Measurements from ENCODE around the gene MYH11. TPM values are rescaled to one million over a fixed set of nuclear protein-coding genes. Genes with fewer than 3 reads are reported as not detected.
"Not testable (repeated sequence)": the region's sequence is repeated elsewhere in the genome, so short reads cannot be mapped to it uniquely, and the experiment has no call there.

The MYH11 gene
- total RNA-seq, 2 experiments from 2014 or later, result 0.06 TPM; not detected in 1

- CTCF ChIA-PET, result interaction anchor here (0.9 kb wide), 1 partner anchor 9 kb away, joined by 3 read pairs; no protein-coding TSS in a partner anchor
- Mint-ChIP-seq H3K4me1 (peaks cover 13% of the 10 kb centered on the region), H3K27me3 (peaks cover 15% of the 10 kb centered on the region), H3K9me3 (ENCODE audit: low read depth) (no peaks in the 10 kb centered on the region), H3K4me3 (no peak overlapping the region), H3K36me3 (peaks cover 2% of the 10 kb centered on the region), H3K27ac (no peak overlapping the region)
- ATAC-seq (no peak), DNase-seq (no peak)
Observed at GRCh38 chr16:15830832-15831451, 25.9 kb downstream of the MYH11 start.

- CTCF ChIA-PET, result no interaction called here
- DNase-seq (no peak), ATAC-seq (no peak)
- H3K27ac Mint-ChIP-seq, result no peak overlapping the region
- H3K36me3 Mint-ChIP-seq, result peaks cover under 1% of the 10 kb centered on the region
- H3K27me3 Mint-ChIP-seq, result peaks cover 18% of the 10 kb centered on the region
- no peaks in the 10 kb centered on the region for H3K9me3 Mint-ChIP-seq (ENCODE audit: low read depth)
- H3K4me1 Mint-ChIP-seq, result peaks cover under 1% of the 10 kb centered on the region
- H3K4me3 Mint-ChIP-seq, result no peak overlapping the region
Observed at GRCh38 chr16:15829460-15829859, 27.4 kb downstream of the MYH11 start.

DNA sequence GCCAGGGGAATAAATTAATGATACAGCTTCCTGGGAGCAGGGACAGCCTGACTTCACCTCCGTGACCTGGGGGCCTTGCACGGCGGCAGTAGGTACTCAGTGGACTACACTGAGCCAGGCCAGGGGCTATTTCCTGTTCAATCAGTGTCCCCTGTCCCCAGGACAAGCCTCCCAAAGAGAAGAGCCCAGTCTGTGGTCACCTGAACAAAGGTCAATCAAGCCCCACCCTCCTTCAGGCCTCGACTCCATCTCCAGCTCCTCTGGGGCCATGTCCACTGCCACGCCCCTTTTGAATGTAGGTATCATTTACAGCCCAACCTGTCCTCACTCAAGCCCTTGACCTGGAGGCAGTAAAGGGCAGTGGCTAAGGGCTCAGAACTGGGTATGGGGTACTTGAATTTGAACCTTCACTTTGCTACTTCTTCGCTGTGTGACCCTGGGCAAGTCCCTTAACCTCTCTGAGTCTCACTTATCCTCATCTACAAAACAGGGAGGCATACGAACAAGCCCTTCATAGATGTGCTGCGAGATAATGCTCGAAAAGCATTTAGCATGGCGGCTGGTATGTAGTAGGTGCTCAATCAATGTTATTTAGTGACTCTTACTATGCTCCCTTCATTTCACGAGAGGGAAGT lies 29.0 kb downstream of the MYH11 start:
- CTCF ChIA-PET, result interaction anchor here (0.9 kb wide), 1 partner anchor 206 kb away, joined by 3 read pairs; no protein-coding TSS in a partner anchor
- H3K27me3 Mint-ChIP-seq, result peaks cover 17% of the 10 kb centered on the region
- no peaks in the 10 kb centered on the region for H3K4me1 Mint-ChIP-seq
- DNase-seq (no peak), ATAC-seq (no peak)
- no peaks in the 10 kb centered on the region for H3K36me3 Mint-ChIP-seq
- no peak overlapping the region for H3K27ac Mint-ChIP-seq
- H3K9me3 Mint-ChIP-seq (ENCODE audit: low read depth), result no peaks in the 10 kb centered on the region
- H3K4me3 Mint-ChIP-seq, result no peak overlapping the region

- H3K27me3 Mint-ChIP-seq, result peaks cover 17% of the 10 kb centered on the region
- no peak overlapping the region for H3K4me3 Mint-ChIP-seq
- no peaks in the 10 kb centered on the region for H3K36me3 Mint-ChIP-seq
- ATAC-seq (no peak), DNase-seq (no peak)
- CTCF ChIA-PET, result interaction anchor here (0.9 kb wide), 1 partner anchor 207 kb away, joined by 3 read pairs; no protein-coding TSS in a partner anchor
- no peaks in the 10 kb centered on the region for H3K4me1 Mint-ChIP-seq
- H3K9me3 Mint-ChIP-seq (ENCODE audit: low read depth), result no peaks in the 10 kb centered on the region
- no peak overlapping the region for H3K27ac Mint-ChIP-seq
Observed at GRCh38 chr16:15827299-15827698, 29.5 kb downstream of the MYH11 start.

- no peak for DNase-seq
- Mint-ChIP-seq H3K36me3 (no peaks in the 10 kb centered on the region), H3K27ac (no peak overlapping the region), H3K4me3 (no peak overlapping the region), H3K27me3 (peaks cover 14% of the 10 kb centered on the region), H3K4me1 (no peaks in the 10 kb centered on the region), H3K9me3 (ENCODE audit: low read depth) (no peaks in the 10 kb centered on the region)
- CTCF ChIA-PET, result interaction anchor here (0.7 kb wide), 1 partner anchor 773 kb away, joined by 3 read pairs; no protein-coding TSS in a partner anchor
- ATAC-seq, result no peak
Observed at GRCh38 chr16:15825750-15826305, 31.0 kb downstream of the MYH11 start.

DNA sequence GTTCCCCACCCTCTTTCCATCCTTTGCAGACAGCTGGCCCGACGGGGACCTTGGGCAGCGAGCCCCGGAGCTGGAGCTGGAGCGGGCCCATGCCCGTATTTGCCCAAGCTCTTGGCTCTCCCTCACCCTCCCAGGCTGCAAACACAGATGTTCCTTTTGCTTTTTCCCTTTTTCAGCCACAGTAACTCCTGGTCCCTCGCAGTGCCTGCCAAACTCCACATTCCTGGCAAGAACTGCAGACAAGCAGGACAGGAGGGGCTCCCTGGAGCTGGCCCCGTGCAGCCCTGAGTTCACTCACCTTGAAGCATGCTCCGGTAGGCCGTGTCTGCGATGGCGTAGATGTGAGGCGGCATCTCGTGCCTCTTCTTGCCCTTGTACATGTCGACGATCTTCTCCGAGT lies 33.9 kb downstream of the MYH11 start:
- ATAC-seq (no peak), DNase-seq (no peak)
- Mint-ChIP-seq H3K36me3 (no peaks in the 10 kb centered on the region), H3K27me3 (peaks cover 15% of the 10 kb centered on the region), H3K4me3 (no peak overlapping the region), H3K4me1 (no peaks in the 10 kb centered on the region), H3K9me3 (ENCODE audit: low read depth) (no peaks in the 10 kb centered on the region), H3K27ac (no peak overlapping the region)
- CTCF ChIA-PET, result interaction anchor here (1.5 to 2.7 kb wide), 5 partner anchors 11 to 57 kb away, joined by 3 to 22 read pairs (median 7); no protein-coding TSS in a partner anchor

DNA sequence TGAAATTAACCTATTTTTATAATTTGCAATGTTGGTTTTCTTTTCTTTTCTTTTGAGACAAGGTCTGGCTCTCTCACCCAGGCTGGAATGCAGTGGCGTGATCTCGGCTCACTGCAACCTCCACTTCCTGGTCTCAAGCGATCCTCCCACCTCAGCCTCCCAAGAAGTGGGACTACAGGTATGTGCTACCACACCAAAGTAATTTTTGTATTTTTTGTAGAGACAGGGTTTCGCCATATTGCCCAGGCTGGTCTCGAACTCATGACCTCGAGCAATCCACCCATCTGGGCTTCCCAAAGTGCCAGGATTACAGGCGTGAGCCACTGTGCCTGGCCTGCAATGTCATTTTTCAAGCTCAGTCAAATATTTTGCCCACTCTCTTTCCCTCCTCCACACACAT lies 36.0 kb downstream of the MYH11 start:
- peaks cover 5% of the 10 kb centered on the region for H3K9me3 Mint-ChIP-seq (ENCODE audit: low read depth)
- DNase-seq (no peak), ATAC-seq (no peak)
- H3K4me3 Mint-ChIP-seq, result no peak overlapping the region
- H3K27me3 Mint-ChIP-seq, result peaks cover 25% of the 10 kb centered on the region
- peaks cover 4% of the 10 kb centered on the region for H3K36me3 Mint-ChIP-seq
- CTCF ChIA-PET, result interaction anchor here (0.9 to 2.5 kb wide), 6 partner anchors 9 to 64 kb away, joined by 3 to 22 read pairs (median 6); no protein-coding TSS in a partner anchor
- H3K27ac Mint-ChIP-seq, result no peak overlapping the region
- no peaks in the 10 kb centered on the region for H3K4me1 Mint-ChIP-seq

DNA sequence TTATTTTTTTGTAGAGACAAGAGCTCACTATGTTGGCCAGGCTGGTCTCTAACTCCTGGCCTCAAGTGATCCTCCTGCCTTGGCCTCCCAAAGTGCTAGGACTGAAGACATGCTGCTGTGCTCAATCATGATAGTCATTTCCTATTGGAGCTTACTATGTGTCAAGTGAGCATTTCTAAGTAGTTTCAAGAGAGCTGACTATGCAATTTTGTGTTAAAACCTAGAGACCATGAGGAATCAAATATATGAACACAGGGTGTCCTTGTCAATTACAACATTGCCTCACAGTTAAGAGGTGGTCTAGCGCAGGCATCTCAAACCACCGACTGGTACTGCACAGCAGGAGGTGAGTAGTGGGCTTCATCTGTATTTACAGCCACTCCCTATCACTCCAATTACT lies 37.8 kb downstream of the MYH11 start:
- DNase-seq, result no peak
- no peak for ATAC-seq
- Mint-ChIP-seq H3K9me3 (ENCODE audit: low read depth) (peaks cover 8% of the 10 kb centered on the region), H3K4me3 (no peak overlapping the region), H3K27ac (no peak overlapping the region), H3K27me3 (peaks cover 23% of the 10 kb centered on the region), H3K36me3 (peaks cover 7% of the 10 kb centered on the region), H3K4me1 (no peaks in the 10 kb centered on the region)
- CTCF ChIA-PET, result no interaction called here

DNA sequence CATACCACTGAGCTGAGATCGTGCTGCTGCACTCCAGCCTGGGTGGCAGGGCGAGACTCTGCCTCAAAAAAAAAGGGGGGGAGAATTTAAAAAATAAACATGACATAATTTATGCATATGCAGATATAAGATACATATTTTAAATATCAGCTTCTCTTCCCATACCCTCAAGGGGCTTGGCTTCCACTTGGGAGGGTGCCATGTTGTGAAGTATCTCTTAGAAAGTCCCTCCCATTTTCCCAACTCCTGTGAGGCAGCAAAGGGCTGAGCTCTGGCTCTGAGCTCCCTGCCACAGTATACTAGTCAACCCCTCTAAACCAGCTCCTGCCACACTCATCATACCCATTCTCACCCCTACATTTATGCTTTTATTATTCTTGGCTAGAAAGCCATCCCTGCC lies 39.4 kb downstream of the MYH11 start:
- Mint-ChIP-seq H3K4me1 (no peaks in the 10 kb centered on the region), H3K27ac (no peak overlapping the region), H3K36me3 (peaks cover 7% of the 10 kb centered on the region), H3K27me3 (peaks cover 22% of the 10 kb centered on the region), H3K9me3 (ENCODE audit: low read depth) (peaks cover 8% of the 10 kb centered on the region), H3K4me3 (no peak overlapping the region)
- no peak for DNase-seq
- CTCF ChIA-PET, result interaction anchor here (1.1 kb wide), 1 partner anchor 112 kb away, joined by 3 read pairs; no protein-coding TSS in a partner anchor
- ATAC-seq, result no peak

- Mint-ChIP-seq H3K4me3 (no peak overlapping the region), H3K9me3 (ENCODE audit: low read depth) (peaks cover 8% of the 10 kb centered on the region), H3K27me3 (peaks cover 32% of the 10 kb centered on the region), H3K4me1 (no peaks in the 10 kb centered on the region), H3K27ac (no peak overlapping the region), H3K36me3 (peaks cover 7% of the 10 kb centered on the region)
- CTCF ChIA-PET, result interaction anchor here (0.7 kb wide), 1 partner anchor 376 kb away, joined by 3 read pairs; no protein-coding TSS in a partner anchor
- ATAC-seq, result no peak
- no peak for DNase-seq
Observed at GRCh38 chr16:15816228-15816627, 40.6 kb downstream of the MYH11 start.

DNA sequence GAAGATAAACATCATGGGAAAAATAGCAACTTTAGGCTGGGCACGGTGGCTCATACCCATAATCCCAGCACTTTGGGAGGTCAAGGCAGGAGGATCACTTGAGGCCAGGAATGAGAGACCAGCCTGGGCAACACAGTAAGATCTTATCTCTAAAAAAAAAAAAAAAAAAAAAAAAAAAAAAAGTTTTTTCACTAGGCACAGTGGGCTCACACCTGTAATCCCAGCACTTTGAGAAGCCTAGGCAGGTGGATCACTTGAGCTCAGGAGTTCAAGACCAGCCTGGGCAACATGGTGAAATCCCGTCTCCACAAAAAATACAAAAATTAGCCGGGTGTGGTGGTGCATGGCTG lies 44.5 kb downstream of the MYH11 start:
- not testable (repeated sequence) for DNase-seq; H3K4me1 Mint-ChIP-seq; ATAC-seq; H3K4me3 Mint-ChIP-seq; H3K36me3 Mint-ChIP-seq; H3K27ac Mint-ChIP-seq; H3K9me3 Mint-ChIP-seq (ENCODE audit: low read depth)
- CTCF ChIA-PET, result interaction anchor here (5.2 kb wide), 1 partner anchor 10 kb away, joined by 22 read pairs; no protein-coding TSS in a partner anchor
- H3K27me3 Mint-ChIP-seq, result peaks cover 41% of the 10 kb centered on the region

DNA sequence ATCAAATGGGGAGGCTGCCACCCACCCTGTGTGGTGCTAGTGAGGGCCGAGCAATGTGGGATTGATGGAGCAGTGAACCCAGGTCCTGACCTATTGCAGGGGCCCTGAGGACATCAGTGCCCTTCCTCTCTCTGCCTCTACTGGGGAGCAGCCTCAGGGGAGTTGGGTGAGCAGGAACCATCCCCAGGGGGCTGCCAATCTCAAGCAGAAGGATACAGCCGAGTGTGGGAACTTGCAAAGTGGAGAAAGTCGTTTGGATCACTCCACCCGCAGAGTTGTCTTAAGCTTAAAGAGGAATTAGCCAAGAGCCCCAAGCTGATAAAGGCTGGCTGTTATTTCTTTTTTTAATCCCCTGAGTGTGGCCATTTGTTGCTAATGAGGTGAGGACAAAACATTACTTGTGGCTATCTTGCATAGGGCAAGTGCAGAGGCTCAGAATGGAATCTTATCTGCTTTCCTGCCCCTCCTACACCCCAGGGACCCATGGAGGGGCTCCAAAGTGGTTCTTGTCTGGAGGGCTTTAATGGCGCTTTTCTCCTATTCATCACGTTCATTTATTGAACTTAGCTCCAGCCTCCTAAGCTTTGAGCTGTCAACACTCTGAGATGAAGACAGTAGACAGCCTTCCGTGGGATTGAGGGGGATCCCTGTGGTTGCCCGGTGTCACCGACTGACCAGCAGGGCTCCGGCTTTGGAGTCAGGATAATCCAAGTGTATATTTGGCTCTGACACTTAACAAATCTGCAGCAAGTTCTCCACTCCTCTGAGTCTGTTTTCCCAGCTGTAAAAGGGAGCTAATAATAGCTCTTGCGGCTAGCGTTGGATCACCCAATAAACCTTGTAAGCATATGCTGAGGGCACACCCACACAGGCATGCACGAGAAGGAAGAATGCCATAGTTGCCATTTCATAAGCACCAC lies 45.1 kb downstream of the MYH11 start:
- peaks cover 8% of the 10 kb centered on the region for H3K9me3 Mint-ChIP-seq (ENCODE audit: low read depth)
- no peak for ATAC-seq
- H3K27me3 Mint-ChIP-seq, result peaks cover 38% of the 10 kb centered on the region
- CTCF ChIA-PET, result interaction anchor here (5.2 kb wide), 1 partner anchor 10 kb away, joined by 22 read pairs; no protein-coding TSS in a partner anchor
- H3K4me3 Mint-ChIP-seq, result no peak overlapping the region
- H3K4me1 Mint-ChIP-seq, result no peaks in the 10 kb centered on the region
- H3K36me3 Mint-ChIP-seq, result peaks cover 7% of the 10 kb centered on the region
- no peak for DNase-seq
- H3K27ac Mint-ChIP-seq, result no peak overlapping the region

GRCh38 chr16:15810949-15811348 lies 45.9 kb downstream of the MYH11 start:
- H3K27me3 Mint-ChIP-seq, result peaks cover 36% of the 10 kb centered on the region

More at GRCh38 chr16:15810949-15811348, 45.9 kb downstream of the MYH11 start:
- CTCF ChIA-PET, result interaction anchor here (5.2 kb wide), 1 partner anchor 11 kb away, joined by 22 read pairs; no protein-coding TSS in a partner anchor
- Mint-ChIP-seq H3K36me3 (peaks cover 4% of the 10 kb centered on the region), H3K27ac (no peak overlapping the region), H3K4me1 (no peaks in the 10 kb centered on the region), H3K9me3 (ENCODE audit: low read depth) (peaks cover 4% of the 10 kb centered on the region), H3K4me3 (no peak overlapping the region)
- no peak for DNase-seq
- no peak for ATAC-seq

Data from activated CD8-positive, alpha-beta memory T cell treated with anti-CD3 and anti-CD28 coated beads, Interleukin-2, amount 10 ng/mL, durations not matched to agents 7 days and 5 days (primary cell).